Parathyroid adenoma (tissue), 2 donors: ENCODE measurements around the gene IL2RA.

Experiments used
- H2AFZ ChIP-seq: fragments of 300-600 bp; sonication (generic); one replicate; pipeline ENCODE4 v1.7.0; 2017; ENCODE audit warnings: antibody characterized with exemption, mild to moderate bottlenecking
- H3K27ac ChIP-seq: fragments of 300-600 bp; sonication (generic); one replicate; pipeline ENCODE4 v1.7.0; 2017
- H3K27me3 ChIP-seq: fragments of 300-600 bp; sonication (generic); one replicate; pipeline ENCODE4 v1.7.0; 2017; ENCODE audit warnings: low read length; ENCODE audit not compliant: control insufficient read depth, insufficient read depth
- H3K36me3 ChIP-seq: fragments of 300-600 bp; sonication (generic); one replicate; pipeline ENCODE4 v1.7.0; 2017; ENCODE audit warnings: low read length; ENCODE audit not compliant: control insufficient read depth, insufficient read depth
- H3K4me1 ChIP-seq: fragments of 300-600 bp; sonication (generic); one replicate; pipeline ENCODE4 v1.7.0; 2017; ENCODE audit warnings: control low read depth
- H3K4me2 ChIP-seq: fragments of 300-600 bp; sonication (generic); one replicate; pipeline ENCODE4 v1.7.0; 2017; ENCODE audit warnings: low read length
- H3K4me3 ChIP-seq: fragments of 300-600 bp; sonication (generic); one replicate; pipeline ENCODE4 v1.7.0; 2017; ENCODE audit warnings: low read depth, low read length
- H3K79me2 ChIP-seq: fragments of 300-600 bp; sonication (generic); one replicate; pipeline ENCODE4 v1.7.0; 2017; ENCODE audit warnings: control low read depth
- H3K9ac ChIP-seq: fragments of 300-600 bp; sonication (generic); one replicate; pipeline ENCODE4 v1.7.0; 2017; ENCODE audit warnings: mild to moderate bottlenecking
- H3K9me3 ChIP-seq: fragments of 300-600 bp; sonication (generic); one replicate; pipeline ENCODE4 v1.7.0; 2017; ENCODE audit warnings: low read length; ENCODE audit not compliant: control insufficient read depth
- CTCF ChIP-seq: fragments of 300-600 bp; sonication (generic); IDR thresholded peaks from one replicate; pipeline ENCODE4 v1.7.0; 2017; ENCODE audit warnings: antibody characterized with exemption, mild to moderate bottlenecking
- donor health status: primary hyperparathyroidism.

The IL2RA gene

GRCh38 chr10:6070660-6071059, 8.5 kb upstream of the IL2RA start:
- Histone ChIP-seq H3K4me3 (no peak overlapping the region), H3K27ac (no peak overlapping the region), H3K9me3 (no peaks in the 10 kb centered on the region), H3K36me3 (no peaks in the 10 kb centered on the region), H3K9ac (no peak overlapping the region), H3K79me2 (no peaks in the 10 kb centered on the region), H3K4me1 (no peaks in the 10 kb centered on the region), H3K27me3 (no peaks in the 10 kb centered on the region), H3K4me2 (no peak overlapping the region), H2AFZ (no peak overlapping the region)
- TF ChIP-seq CTCF: no peak

DNA sequence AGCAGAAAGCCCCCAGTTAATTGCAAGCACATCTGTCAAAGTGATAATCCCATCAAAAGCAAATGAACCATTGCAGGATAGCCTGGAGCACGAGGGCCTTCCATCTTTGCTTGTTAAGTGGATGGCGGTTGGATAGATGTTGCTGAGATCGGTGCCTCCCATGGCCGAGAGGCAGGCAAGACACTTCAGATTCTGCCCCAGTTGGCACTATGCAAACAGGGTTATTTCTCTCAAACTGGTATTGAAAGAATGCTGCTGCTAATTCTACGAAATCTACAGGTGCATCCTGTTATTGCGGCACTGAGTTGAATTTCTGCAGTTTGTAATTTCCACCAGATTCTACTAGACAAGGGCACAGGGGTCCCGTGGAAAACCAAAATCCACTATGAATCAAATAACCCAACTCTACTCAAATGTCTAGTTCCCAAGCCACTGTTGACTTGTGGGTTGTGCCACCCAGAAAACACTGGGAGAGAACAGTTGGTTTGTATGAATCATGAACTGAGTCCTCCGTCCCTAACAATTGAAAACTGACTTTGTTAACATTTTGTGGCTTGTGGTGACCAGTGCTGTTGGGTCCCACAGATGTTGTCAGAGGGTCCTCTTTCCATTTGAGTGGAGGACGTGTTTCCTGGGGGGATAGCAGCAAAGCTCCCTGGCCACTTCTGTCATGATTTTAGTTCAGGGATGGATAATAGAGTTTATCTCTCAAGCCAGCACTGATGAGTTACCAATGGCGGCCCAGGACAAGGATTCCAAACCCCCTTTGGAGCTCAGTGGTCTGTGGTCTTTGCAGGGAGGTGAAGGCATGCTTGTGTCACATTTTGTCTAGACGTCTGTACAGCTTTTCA, 7.1 kb upstream of the IL2RA start:
- no peak overlapping the region for H3K4me2 ChIP-seq
- no peak overlapping the region for H2AFZ ChIP-seq
- H3K27me3 ChIP-seq: no peaks in the 10 kb centered on the region
- no peak overlapping the region for H3K4me3 ChIP-seq
- no peaks in the 10 kb centered on the region for H3K79me2 ChIP-seq
- H3K27ac ChIP-seq: no peak overlapping the region
- no peak overlapping the region for H3K9ac ChIP-seq
- H3K4me1 ChIP-seq: no peaks in the 10 kb centered on the region
- TF ChIP-seq CTCF: no peak
- no peaks in the 10 kb centered on the region for H3K9me3 ChIP-seq
- H3K36me3 ChIP-seq: no peaks in the 10 kb centered on the region

DNA sequence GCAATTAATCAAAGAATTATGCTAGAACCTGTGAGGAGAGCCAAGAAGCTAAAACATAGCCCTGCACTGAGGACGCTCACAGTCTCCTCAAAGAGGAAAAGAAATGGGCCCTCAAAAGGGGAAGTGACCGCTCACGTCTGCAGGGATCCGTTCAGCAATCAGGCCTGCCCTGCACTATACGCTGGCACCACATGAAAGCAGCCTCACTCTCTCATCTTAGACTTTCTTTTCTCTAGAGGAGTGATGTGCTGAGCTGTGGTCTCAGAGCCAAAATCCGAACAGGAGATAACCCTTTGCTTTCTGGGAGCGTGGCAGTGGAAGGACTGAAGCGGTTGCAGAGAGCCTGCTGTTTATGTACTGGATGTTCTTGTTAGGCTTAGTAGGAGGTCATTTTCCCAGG, 6.3 kb upstream of the IL2RA start:
- H3K4me2 ChIP-seq: no peak overlapping the region
- no peaks in the 10 kb centered on the region for H3K4me1 ChIP-seq
- no peak overlapping the region for H2AFZ ChIP-seq
- no peak overlapping the region for H3K4me3 ChIP-seq
- TF ChIP-seq CTCF: no peak
- no peaks in the 10 kb centered on the region for H3K27me3 ChIP-seq
- H3K9ac ChIP-seq: no peak overlapping the region
- no peaks in the 10 kb centered on the region for H3K36me3 ChIP-seq
- no peak overlapping the region for H3K27ac ChIP-seq
- no peaks in the 10 kb centered on the region for H3K79me2 ChIP-seq
- H3K9me3 ChIP-seq: no peaks in the 10 kb centered on the region

- Histone ChIP-seq H3K36me3 (no peaks in the 10 kb centered on the region), H3K9me3 (no peaks in the 10 kb centered on the region), H2AFZ (no peak overlapping the region), H3K9ac (no peak overlapping the region), H3K79me2 (no peaks in the 10 kb centered on the region), H3K4me3 (no peak overlapping the region), H3K4me2 (no peak overlapping the region), H3K27ac (no peak overlapping the region), H3K27me3 (no peaks in the 10 kb centered on the region), H3K4me1 (no peaks in the 10 kb centered on the region)
- TF ChIP-seq CTCF: no peak
Observed at GRCh38 chr10:6068006-6068405, 5.8 kb upstream of the IL2RA start.

DNA sequence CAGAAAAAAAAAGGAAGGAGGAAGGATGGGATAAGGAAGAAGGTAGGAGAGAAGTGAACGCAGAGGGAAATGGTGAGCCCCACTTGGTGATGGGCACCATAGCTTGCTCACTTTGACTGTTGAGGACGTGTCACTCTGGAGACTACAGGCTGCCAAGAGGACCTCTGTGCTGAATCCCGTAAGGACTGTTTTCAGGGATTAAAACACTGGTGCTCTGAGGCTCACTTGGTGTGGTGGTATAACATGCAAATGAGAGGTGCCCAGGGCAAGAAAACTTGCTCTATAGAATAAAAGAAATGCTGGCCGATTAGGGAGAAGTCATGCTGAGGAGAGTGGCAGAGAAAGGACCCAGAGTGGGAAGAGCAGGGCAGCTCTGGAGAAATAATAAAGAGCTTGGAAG, 5.3 kb upstream of the IL2RA start:
- no peak overlapping the region for H3K9ac ChIP-seq
- no peak overlapping the region for H2AFZ ChIP-seq
- H3K9me3 ChIP-seq: no peaks in the 10 kb centered on the region
- no peak overlapping the region for H3K4me2 ChIP-seq
- no peaks in the 10 kb centered on the region for H3K27me3 ChIP-seq
- no peaks in the 10 kb centered on the region for H3K36me3 ChIP-seq
- H3K27ac ChIP-seq: no peak overlapping the region
- H3K4me3 ChIP-seq: no peak overlapping the region
- no peak for TF ChIP-seq CTCF
- no peaks in the 10 kb centered on the region for H3K4me1 ChIP-seq
- no peaks in the 10 kb centered on the region for H3K79me2 ChIP-seq
